CD4-positive, alpha-beta T cell treated with Interleukin-15 for 1 hour (primary cell): ENCODE measurements around the gene CLRN3.
A peak's percentile ranks its signal among the peaks of the same experiment; 100 is the strongest.

Experiments
- DNase-seq: peaks from one replicate; pipeline ENCODE4 v3.0.0-alpha.2; 2020

Gene CLRN3

GRCh38 chr10:127918572-127918971 lies 25.8 kb upstream of the CLRN3 start:
- no peak for DNase-seq

GRCh38 chr10:127916826-127917225 lies 24.1 kb upstream of the CLRN3 start:
- no peak for DNase-seq

DNA sequence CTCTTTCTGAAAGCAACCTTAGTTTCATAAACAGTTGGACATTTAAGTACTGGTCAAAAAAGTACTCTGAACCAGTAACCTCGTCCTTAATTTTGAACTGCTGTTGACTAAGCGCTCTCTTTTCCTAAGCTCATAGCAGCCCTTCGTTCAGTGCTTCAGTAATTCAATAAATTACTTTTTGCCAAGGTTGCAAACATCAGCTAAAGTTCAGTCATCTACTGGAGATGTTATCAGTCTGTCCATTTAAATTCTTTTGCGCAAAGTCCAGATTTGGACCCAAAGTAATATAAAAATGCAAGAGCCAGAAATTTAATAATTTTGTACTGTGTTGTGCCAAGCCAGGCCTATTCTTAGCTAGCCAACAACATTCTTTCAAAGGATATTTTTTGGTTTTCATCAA lies 22.6 kb upstream of the CLRN3 start:
- no peak for DNase-seq

GRCh38 chr10:127913368-127913759 lies 20.6 kb upstream of the CLRN3 start:
- no peak for DNase-seq

- no peak for DNase-seq
Observed at GRCh38 chr10:127912607-127913367, 20.0 kb upstream of the CLRN3 start.

GRCh38 chr10:127911867-127912257 lies 19.1 kb upstream of the CLRN3 start:
- DNase-seq, result no peak

- DNase-seq, result no peak
Observed at GRCh38 chr10:127911218-127911866, 18.6 kb upstream of the CLRN3 start.

DNA sequence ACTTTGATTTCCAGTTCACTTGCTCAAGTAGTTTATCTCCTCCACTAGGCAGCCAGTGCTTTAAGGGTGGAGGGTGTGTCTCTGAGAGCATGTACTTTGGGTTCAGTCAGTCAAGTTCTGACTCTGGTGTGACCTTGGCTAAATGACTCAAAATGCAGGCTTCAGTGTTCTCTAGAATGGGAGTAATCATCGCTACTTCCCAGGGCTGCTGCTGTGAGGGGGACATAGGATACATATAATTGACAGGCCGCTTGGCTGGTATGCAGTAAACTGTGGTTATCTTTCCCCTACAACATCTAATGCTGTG lies 17.7 kb upstream of the CLRN3 start:
- no peak for DNase-seq

DNA sequence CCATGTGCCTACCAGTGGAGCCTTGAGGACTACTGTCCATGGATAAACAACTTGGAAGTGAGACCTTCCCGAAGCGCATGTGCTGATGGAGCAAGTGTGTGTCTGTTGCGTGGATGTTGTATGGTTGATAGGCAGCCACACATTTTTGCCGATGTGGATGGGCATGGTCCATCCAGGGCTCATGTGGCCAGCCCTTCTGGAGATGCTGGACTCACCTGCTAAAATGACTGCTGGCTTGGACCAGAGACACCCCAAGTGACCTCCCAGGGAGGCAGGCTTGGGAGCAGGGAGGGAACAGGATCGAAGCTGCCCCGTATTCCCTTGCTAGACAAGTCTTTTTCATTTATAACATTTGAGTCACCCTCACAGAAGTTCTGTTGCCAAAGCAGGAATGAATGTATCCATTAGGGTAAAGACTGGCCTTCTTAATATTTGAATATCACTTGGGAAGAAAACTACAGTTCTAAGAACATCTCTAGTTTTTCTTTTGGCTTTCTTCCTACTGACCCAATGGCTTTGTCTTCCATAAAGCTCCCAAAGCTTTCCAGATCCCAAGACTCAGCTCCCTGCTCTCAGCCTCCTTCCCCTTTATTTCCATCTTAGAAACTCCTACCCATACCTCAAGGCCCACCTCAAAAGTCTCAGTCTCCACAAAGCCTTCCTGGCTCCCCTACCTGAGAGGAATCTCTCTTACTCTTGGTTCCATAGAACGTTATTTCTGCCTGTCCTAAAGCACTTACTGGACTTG lies 17.1 kb upstream of the CLRN3 start:
- DNase-seq, result no peak

DNA sequence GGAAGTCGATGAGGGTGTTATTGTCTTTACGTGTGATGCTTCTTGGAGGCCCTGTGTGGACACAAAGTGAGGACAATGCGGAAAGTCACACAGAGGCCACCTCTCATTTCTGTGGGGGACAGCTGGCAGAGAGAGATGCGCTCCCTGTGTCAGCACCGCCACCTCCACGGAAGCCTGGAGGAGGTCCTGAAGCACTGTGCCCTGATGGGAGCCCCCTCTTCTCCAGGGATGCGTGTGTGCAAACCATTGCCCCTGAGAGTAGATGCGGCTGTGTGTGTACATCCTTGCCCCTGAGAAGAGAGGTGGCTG lies 16.2 kb upstream of the CLRN3 start:
- no peak for DNase-seq

DNA sequence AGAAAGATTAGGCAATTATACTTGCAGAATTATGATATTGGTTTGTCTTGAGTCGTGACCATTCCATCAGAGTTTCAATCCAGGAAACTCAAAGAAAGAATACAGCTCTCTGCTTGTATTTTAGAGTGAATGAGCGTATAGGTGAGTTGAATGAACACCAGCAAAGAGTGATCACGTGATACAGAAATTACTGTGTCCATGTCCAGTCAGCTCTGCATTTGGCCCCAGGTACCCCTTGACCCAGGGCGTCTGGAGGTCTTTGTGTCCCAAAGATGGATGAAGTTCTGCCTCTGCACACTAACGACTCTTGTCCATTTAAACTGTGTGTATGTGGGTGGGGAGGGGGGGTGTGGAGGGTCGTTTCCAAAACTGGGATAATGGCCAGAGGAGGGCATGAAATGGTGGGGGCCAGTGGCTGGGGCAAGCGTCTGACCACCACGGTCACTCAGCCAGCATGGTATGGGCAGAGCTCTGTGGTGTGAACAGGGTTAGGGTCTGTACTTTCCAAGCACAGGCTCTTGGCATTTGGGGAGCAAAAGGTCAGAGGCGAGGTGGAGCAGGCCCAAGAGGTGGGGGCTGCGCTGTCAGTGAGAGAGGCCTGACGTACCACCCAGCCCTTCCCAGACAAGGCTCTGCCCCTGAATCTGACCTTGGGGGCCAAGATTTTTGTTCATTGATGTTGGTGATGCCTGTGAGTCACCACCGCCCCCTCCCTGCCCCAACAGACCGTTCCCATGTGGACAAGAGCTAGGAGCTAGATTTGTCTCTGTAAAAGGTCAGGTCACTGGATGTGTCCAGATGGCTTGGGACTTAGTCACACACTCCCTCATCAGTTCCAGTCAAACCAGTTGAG lies 15.6 kb upstream of the CLRN3 start:
- DNase-seq, result no peak

DNA sequence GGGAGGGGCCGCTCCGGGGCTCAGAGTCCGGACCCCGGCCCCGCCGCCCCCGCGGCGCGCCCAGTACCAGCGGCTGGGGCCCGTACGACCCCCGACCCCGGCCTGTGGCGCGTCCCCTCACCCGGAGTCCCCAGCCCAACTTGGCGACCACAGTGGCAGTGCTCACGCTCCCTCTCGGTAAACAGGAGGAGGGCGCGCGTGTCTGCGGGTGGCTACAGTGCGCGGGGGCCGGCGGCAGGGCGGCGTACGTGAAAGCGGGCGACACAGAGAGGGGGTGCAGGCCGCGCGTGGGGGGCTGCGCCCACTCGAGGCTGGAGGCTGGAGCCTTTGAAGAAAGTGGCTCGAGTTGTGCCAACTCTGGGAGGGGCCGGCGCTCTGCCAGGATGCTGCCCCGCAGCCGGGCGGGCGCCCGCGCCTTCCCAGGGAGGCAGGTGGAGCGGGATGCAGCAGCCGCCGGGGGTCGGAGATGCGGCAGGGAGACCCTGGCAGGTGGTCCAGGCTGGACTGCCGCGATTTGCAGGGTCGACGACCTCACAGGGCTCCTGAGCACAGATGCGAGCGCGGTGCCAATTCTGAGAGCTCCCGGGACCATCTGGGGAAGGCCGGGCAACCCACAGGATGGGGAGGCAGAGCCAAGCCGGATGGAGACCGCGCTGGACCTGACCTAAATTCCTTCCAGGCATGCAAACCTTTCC lies 14.8 kb upstream of the CLRN3 start:
- no peak for DNase-seq

- DNase-seq, result peak; percentile 62
Observed at GRCh38 chr10:127906548-127907377, 14.0 kb upstream of the CLRN3 start, which contains the start of gene PTPRE. TSS of gene PTPRE (plus strand) at chr10:127907103. CDS start at chr10:128040882, 133,779 bp downstream.

GRCh38 chr10:127905848-127906261 lies 13.1 kb upstream of the CLRN3 start:
- DNase-seq, result no peak

GRCh38 chr10:127905001-127905847 lies 12.5 kb upstream of the CLRN3 start:
- DNase-seq, result no peak

GRCh38 chr10:127904311-127905000 lies 11.7 kb upstream of the CLRN3 start:
- DNase-seq, result no peak

- DNase-seq, result no peak
Observed at GRCh38 chr10:127903789-127904188, 11.0 kb upstream of the CLRN3 start.

DNA sequence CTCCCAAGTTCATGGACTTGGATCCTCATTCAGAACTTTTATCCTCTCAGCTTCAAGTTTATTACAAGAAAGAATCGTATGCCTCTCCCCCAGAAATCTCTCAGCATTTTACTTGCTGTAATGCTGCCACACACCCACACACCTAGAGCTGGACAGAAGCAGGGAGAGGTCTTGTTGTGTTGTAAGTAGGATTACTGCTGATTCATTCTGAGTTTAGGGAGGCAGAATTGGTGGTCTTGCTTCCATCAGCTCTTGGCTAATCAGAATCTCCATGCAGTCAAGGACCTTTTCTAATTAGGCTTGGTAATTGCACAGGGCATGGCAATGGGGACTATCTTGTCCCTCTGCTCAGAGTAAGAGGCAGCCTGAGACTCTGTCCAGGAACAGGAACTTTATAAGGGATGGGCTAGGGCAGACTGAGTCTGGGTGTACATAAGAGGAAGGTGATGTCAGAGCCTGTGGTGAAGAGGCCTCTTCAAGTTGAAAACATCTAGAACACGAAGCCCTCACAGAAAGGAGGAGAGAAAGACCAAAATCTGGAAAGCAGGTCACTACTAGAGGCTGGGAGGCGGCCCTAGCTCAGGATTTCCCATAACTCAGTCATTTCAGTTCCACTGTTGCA lies 7.1 kb upstream of the CLRN3 start:
- no peak for DNase-seq

DNA sequence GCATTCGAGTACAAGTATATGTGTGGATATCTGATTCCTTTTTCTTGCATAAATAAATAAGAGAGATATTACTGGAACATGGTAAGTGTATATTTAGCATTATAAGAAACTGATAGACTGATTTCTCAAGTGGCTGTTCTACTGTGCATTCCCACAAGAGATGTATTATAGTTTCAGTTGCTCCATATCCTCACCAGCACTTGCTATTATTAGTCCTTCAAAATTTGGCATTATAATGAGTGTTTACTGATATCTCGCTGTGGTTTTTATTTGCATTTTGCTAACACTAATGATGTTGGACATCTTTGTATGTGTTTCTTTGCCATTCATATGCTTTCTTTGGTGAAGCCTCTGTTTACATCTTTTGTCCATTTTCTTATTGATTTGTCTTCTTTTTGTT lies 4.4 kb upstream of the CLRN3 start:
- no peak for DNase-seq

- DNase-seq, result no peak
Observed at GRCh38 chr10:127896590-127896989, 3.8 kb upstream of the CLRN3 start.
